Measurements from ENCODE around the gene IFITM1.
"Not testable (repeated sequence)": the region's sequence is repeated elsewhere in the genome, so short reads cannot be mapped to it uniquely, and the experiment has no call there.

The IFITM1 gene

GRCh38 chr11:282630-283360, 31.0 kb upstream of the IFITM1 start:
- no peak for DNase-seq (ENCODE audit: low read depth)

GRCh38 chr11:283405-284104, 30.3 kb upstream of the IFITM1 start:
- no peak for DNase-seq (ENCODE audit: low read depth)

- DNase-seq (ENCODE audit: low read depth): no peak
Measured at GRCh38 chr11:284105-285020, 29.5 kb upstream of the IFITM1 start.

GRCh38 chr11:285021-285893, 28.6 kb upstream of the IFITM1 start:
- no peak for DNase-seq (ENCODE audit: low read depth)

GRCh38 chr11:285894-286220, 28.0 kb upstream of the IFITM1 start:
- no peak for DNase-seq (ENCODE audit: low read depth)

- not testable (repeated sequence) for DNase-seq (ENCODE audit: low read depth)
Measured at GRCh38 chr11:286977-287820, 26.6 kb upstream of the IFITM1 start.

GRCh38 chr11:287821-288477, 25.9 kb upstream of the IFITM1 start:
- DNase-seq (ENCODE audit: low read depth): no peak

- DNase-seq (ENCODE audit: low read depth): no peak
Measured at GRCh38 chr11:288478-289397, 25.1 kb upstream of the IFITM1 start, which contains the start of gene PGGHG. Gene PGGHG (plus strand): TSS chr11:289126. CDS start chr11:289817, 691 bp downstream.

- DNase-seq (ENCODE audit: low read depth): no peak
Measured at GRCh38 chr11:289398-289711, 24.5 kb upstream of the IFITM1 start.

- no peak for DNase-seq (ENCODE audit: low read depth)
Measured at GRCh38 chr11:289712-290620, 23.9 kb upstream of the IFITM1 start.

- DNase-seq (ENCODE audit: low read depth): no peak
Measured at GRCh38 chr11:290621-291231, 23.1 kb upstream of the IFITM1 start.

GRCh38 chr11:291281-292210, 22.3 kb upstream of the IFITM1 start:
- DNase-seq (ENCODE audit: low read depth): no peak

GRCh38 chr11:292211-293121, 21.4 kb upstream of the IFITM1 start:
- no peak for DNase-seq (ENCODE audit: low read depth)

- DNase-seq (ENCODE audit: low read depth): no peak
Measured at GRCh38 chr11:293271-293851, 20.5 kb upstream of the IFITM1 start.
